NCI-H2196 treated with DMSO at 0.1 percent for 48 hours (cell line): Measurements from ENCODE around the gene IKZF5.

ENCODE experiments used
- DNase-seq: peaks from one replicate; lab custom pipeline; 2025; ENCODE audit not compliant: unreplicated experiment; lab: John Stamatoyannopoulos, UW

IKZF5 gene

DNA sequence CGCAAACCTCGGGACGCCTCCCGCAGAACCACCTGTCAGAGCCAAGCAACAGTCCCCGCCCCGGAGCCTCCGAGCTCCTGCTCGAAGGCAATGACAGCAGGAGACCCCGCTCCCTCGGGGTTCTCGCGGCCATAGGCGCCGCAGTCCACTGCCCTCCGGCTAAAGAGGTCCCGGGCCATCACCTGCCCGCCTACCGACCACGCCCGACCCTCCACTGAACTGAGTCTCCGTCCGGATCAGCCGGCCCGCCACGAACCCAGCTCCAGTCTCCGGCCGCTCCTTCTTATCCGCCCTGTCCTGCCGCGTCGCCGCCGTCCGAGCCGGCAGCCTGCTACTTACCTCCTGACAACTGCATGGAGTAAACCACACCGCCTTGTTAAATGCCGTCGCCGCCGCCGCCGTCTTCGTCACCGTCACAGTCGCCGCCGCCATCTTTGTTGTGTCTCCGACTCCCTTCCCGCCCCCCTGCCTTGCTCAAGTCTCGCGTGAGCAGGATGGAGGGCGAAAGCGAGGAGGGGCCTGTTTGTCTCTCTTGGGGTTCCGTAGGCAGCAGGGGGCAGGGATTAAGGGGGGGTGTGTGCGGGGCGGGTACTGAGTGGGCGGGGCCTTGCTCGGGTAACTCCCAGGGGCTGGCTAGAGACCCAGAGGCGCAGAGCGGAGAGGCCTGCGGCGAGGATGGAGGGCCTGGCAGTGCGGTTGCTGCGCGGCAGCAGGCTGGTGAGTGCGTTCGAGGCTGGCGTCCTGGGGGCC lies at the start of gene IKZF5, which contains the start of gene ACADSB:
TSS of gene IKZF5 (minus strand) at position 441 of the 750 bp plus-strand sequence. CDS start 10,170 bp downstream, outside the sequence.
TSS of gene ACADSB (plus strand) at position 652 of the 750 bp plus-strand sequence. CDS start at position 676, 24 bp downstream.
- DNase-seq, result peak; percentile 57

GRCh38 chr10:123057968-123058367 lies 49.4 kb upstream of the IKZF5 start:
- no peak for DNase-seq

DNA sequence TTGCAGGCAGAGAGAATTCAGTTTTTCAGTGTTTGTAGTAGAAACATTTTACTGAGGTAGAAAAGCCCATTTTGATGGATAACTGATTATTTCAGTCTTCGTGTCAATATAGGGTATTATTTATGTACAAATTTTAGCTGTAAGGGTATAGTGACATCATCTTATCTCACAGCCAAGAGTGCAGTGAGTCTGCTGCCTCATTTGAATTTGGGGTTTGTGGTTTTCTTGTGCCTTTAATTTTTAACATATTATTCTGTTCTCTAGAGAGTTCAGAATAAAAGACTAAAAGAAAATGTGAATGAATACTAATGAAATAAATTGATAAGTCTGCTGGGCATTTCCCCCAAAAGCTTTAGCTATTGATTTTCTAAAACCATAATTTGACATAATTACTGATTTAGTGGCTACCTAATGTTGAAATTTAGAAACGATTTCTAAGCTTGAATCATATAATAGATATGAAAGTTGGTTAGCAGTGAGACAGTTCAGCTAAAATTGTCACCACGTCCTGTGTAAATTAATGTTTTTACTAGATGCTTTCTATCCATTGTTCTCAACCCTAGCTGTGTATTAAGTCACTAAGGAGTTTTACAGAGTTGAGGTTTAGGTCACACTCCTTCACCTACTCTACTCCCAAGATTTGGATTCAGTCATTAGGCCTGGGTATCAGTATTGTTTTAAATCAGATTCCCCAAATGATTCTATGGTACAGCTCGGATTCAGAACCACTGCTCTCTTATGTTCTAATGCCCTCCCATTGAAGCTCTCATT lies 37.6 kb upstream of the IKZF5 start:
- DNase-seq, result no peak

- no peak for DNase-seq
These were observed 35.8 kb upstream of the IKZF5 start for GRCh38 chr10:123044391-123044790.

GRCh38 chr10:123043409-123043925 lies 34.9 kb upstream of the IKZF5 start:
- peak; percentile 61 for DNase-seq

- DNase-seq, result no peak
These were observed 34.3 kb upstream of the IKZF5 start for GRCh38 chr10:123042708-123043408.

- DNase-seq, result no peak
These were observed 31.0 kb upstream of the IKZF5 start for GRCh38 chr10:123039632-123039930.

- no peak for DNase-seq
These were observed 30.4 kb upstream of the IKZF5 start for GRCh38 chr10:123038782-123039631.

DNA sequence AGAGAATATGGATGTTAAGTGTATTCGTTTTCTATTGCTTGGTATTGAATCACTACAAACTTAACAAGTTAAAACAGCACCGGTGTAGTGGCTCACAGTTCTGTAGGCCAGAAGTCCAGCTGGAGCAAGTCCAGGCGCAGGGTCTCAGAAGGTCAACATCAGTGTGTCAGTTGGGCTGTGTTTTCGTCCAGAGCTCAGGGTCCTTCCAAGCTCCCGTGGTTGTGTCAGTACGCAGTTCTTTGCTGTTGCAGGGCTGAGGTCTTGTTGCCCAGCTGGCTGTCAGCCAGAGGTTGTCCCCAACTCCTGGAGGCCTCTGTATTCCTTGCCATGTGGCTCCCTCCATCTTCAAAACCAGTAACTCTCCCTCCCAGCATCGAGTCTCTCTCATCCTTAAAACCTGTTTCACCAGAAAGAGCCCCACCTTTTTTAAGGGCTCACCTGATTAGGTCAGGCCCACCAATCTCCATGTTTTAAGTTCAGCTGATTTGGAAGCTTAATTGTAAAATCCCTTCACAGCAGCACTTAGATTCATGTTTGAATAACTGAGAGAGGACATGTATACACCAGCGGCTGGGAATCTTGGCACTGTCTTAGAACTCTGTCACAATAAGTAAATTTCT lies 27.0 kb upstream of the IKZF5 start:
- no peak for DNase-seq

DNA sequence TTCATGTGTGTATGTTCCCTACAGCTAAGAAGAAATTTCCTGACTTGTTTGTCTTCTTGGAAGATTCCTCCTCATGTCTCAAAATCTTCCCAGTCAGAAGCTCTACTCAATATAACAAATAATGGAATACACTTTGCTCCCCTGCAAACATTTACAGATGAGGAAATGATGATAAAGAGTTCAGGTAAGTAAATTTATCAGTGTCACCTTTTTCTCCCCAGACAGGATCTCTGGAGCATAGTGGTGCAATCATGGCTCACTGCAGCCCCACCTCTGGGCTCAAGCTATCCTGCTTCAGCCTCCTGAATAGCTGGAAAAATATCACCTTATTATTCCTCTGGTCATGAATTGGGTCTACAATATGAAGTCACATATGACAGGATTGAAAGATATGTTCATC lies 25.7 kb upstream of the IKZF5 start:
- no peak for DNase-seq

GRCh38 chr10:123031124-123031523 lies 22.5 kb upstream of the IKZF5 start:
- no peak for DNase-seq

DNA sequence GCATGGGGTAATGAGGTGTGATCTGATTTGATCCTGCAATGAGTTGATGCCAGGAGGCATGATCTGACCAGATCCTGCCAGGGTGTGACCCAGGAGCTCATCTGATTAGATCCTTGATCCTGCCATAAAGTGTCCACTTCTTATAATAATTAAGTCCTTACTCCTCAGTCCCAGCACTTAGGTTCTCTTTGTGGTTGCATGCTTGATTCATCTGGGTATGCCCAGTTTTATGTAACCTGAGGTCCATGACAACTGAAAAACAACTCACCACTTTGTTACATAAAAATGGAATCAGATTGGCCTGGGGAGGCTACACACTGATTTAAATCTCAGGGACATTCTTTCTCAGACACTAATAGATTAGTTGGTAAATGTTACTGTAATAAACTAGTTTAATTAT lies 19.3 kb upstream of the IKZF5 start:
- no peak for DNase-seq

DNA sequence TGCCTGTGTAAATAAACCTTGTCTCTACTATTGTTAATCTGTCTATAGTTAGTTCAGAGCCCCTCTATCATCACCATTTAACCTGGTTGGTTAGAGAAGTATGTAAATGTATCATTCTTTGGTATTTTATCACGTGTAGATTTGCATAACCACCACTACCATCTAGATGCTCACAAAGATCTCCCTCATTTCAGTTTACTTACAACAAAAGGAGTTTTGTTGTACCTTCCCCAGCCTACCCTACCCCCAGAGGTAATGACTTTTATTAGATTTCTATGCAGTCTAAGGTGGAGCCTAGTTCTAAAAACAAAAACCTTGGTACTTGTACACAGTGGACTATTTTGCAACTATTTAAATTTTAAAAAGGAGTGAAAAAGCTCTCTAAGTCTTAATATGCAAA lies 17.7 kb upstream of the IKZF5 start:
- no peak for DNase-seq

DNA sequence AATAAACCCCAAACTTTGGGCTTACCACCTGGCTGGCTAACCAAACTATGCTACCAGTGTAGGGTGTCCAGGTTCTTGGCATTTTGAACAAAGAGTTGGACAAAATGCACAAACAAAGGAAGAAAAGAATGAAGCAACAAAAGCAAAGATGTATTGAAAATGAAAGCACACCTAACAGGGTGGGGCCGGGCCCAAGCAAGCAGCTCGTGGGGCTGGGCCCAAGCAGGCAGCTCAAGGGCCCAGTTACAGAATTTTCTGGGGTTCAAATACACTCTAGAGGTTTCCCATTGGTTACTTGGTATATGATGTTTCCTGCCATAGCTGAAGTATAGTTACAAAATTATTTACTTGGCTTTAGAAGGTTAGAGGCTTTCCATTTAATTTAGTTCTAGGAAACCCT lies 15.9 kb upstream of the IKZF5 start:
- no peak for DNase-seq

- no peak for DNase-seq
These were observed 12.9 kb upstream of the IKZF5 start for GRCh38 chr10:123021517-123021916.

DNA sequence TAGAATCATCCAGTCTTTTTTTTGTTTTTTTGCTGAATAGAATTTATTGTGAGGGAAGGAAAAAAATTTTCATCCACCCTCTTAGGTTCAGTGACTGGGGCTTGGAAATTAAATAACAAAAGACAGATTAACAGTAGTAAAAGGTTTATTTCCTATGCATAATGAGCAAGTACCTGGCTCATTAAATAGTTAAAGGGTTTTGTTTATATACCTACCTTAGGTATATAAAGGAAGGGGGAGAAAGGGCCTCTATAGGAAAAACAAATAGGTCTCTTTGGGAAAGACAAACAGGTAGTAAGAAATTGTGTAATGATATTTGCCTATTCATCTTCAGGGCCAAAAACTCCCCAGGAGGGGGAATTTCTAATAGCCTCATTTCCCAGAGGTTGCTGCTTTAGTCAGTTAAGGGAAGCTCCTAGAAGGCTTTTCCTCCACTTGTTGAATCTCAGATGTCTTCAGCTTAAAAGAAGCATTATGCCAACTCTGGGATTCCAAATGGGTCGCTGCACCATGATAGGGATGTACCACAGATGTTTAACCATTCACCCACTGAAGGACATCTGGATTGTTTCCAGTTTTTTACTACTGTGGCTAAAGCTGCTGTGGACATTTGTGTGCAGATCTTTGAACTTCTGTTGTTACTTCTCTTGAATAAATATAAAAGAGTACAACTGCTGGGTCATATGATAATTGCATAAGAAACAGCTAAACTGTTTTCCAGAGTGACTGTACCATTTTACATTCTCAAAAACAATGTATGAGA lies 11.5 kb upstream of the IKZF5 start:
- no peak for DNase-seq

GRCh38 chr10:123019264-123019663 lies 10.7 kb upstream of the IKZF5 start:
- no peak for DNase-seq

DNA sequence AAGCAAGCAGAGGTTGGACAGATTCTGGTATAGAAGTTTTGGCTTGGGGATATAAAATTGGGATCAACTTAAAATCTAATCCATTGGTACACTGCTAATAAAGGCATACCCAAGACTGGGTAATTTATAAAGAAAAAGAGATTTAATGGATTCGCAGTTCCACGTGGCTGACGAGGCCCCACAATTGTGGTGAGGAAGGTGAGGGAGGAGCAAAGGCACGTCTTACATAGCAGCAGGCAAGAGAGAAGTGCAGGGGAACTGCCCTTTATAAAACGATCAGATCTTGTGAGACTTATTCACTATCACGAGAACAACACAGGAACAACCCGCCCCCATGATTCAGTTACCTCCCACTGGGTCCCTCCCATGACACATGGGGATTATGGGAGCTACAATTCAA lies 9.9 kb upstream of the IKZF5 start:
- DNase-seq, result no peak

DNA sequence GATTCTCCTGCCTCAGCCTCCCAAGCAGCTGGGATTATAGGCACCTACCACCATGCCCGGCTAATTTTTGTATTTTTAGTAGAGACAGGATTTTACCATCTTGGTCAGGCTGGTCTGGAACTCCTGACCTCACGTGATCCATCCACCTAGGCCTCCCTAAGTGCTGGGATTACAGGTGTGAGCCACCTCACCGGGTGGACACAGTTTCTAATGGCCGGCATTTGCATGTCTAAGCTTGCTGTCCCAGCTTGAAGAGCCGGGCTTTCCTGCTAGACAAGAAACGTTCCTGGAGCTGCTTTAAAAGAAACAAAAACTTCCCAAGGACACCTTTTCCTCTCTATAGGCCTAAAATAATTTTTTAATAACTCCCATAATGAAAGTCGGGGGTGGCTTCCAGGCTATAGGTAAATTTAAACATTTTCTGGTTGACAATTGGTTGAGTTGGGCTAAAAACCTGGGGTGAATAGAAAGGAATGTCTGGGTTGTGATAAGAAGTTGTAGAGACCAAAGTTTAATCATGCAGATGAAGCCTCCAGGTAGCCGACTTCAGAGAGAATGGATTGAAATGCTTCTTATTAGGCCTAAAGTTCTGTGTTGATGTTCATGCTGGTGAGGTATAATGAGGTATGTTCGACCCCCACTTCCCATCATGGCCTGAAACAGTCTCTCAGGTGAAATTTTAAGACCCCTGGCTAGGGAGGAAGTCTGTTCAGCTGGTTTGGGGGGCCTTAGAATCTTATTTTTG lies 9.0 kb upstream of the IKZF5 start:
- DNase-seq, result no peak
